Measurements from ENCODE around the gene PDE6H.

The PDE6H gene

DNA sequence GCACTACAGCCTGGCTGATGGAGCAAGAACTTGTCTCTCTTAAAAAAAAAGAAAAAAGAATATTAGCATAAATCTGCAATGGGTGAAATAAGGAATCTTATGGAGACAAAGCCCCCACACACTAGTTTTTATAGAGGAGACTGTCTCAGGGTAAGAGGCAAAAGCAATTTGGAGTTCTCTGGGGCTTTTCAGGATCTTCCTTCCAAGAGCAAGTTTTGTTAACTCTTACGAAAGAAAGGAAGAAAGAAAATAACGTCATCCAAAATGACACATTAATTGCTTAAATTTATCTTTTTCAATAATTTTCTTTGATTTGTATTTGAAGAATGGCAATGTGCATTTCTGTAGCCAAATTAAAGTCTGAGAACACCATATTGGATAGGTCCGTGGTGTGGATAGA lies 3.8 kb downstream of the PDE6H start:
- no peak for ATAC-seq

DNA sequence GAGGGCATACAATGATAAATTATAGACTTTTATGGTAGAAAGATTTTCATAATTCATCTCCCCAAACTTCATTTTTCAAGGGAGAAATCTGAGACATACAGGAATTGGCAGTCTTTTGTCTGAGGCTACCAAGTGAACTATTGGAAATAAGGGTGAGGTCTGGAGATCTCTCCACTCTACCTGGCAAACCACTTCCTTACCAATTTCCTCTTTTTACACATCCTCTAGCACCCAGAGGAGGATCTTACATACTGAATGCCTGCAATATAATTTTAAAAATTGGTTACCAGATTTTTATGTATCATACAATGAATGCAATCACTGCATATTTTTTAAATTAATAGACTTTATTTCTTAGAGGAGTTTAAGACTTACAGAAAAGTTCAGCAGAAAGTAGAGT lies 6.6 kb downstream of the PDE6H start:
- ATAC-seq, result no peak

DNA sequence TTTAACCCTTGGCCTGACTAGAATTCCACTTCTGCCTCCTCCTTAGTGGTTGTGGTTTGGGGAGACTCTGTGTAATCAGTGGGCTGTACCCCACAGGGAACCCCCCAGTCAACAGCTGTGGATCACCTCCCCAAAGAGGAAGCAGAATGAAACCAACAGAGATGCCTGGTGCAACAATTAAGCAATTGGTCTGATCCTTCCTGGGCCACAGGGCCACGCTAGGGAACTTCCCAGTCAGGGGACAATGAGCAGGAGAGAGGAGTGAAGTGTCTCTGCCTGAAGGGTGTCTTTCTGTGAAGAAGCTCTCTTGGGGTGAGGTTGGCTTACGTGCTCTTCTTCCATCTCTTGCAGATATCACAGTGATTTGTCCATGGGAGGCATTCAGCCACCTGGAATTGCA lies 8.2 kb downstream of the PDE6H start:
- ATAC-seq, result peak in 1 of 2 donors; percentile 13

DNA sequence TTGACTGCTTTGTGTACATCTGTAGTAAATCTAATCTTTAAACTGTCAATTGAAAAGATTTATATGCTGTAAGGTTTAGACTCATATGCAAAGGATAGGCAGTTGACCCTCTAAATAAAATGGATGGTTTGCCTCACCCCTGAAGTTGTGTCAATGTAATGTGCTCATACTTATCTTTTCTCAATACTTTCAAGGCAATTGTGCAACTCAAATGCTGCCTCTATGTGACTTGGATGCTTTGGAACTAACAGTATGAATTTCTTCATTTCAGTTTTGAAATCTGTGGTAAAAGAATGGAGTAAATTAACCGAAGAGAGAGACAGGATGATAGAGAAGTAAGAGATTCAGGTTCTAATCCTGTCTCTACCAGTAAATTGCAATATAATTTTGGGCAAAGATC lies 9.7 kb downstream of the PDE6H start:
- no peak for ATAC-seq

DNA sequence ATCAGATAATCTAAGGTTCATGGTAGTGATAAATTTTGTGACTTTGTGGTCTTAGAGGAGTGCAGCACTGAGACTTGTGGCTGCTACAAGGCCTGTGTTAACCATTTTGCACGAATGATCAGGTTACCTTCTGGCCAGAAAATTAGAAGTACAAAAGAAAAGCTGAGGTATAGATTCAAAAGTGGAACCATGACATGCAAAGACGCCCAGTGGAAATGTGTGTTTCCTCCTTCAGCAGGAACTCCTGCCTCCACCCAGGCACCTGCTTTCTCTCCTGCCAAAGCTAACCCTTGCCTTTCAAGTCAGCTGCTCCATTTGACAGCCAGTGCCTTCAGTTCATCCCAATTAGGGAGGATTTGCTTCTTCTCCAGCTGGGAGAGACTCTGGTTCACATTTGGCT lies 10.1 kb downstream of the PDE6H start:
- ATAC-seq, result no peak

DNA sequence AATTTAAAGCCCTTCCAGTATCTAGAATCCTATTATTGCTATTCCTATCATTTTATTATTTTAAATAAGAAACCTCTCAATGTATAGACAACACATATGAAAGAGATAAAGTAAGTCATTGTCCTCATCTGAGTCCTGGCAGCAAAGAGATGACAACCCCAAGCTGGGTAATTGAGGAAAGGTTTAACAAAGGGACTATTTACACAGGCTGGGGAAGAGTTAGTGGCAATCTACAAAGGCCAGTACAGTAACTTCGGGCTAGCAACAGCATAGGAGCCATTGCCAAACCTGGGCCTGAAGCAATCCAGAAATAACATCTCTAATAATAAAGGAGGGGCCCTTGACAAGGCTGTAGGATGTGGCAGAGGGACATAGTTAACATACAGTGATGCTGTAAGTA lies 11.2 kb downstream of the PDE6H start:
- ATAC-seq, result no peak

DNA sequence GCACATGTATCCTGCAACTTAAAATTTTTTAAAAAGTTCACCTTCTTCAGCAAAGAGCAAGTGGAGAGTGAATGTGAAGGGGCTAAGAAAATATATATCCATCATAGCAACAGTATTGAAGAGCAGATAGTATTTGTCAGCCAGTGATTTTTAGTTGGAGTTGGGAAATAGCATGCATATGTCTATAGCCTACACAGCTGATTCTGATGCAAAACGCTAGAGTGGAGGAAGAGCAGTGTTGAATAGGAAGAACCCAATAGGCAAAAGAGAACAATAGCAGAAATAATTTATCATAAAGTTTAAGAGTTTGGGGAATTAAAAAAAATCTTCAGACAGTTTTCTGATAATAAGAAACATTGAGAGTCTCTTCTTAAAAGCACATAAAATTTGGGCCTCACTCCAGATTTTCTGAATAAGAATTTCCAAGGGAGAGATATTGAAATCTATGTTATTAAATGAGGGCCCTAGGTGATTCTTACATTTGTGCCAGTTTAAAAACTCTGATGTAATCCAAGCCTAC lies 12.0 kb downstream of the PDE6H start:
- ATAC-seq, result no peak

DNA sequence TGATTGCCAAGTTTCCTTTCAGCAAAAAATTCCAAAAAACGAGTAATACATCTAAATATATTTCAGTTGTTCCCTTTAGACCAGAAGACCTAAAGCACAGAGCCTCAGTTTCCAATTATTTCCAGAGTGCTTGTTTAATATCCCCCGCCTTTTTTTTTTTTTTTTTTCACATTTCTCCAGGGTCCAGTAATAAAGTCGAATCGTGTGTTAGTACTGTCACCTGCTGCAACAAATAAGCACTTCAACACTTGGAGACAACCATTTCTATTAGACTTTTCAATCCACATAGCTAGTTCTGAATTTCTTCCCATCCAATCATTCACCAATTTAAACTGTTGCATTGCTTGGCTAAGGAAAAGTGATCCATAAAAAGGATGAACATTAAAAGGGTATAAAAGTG lies 13.6 kb downstream of the PDE6H start:
- ATAC-seq, result no peak

DNA sequence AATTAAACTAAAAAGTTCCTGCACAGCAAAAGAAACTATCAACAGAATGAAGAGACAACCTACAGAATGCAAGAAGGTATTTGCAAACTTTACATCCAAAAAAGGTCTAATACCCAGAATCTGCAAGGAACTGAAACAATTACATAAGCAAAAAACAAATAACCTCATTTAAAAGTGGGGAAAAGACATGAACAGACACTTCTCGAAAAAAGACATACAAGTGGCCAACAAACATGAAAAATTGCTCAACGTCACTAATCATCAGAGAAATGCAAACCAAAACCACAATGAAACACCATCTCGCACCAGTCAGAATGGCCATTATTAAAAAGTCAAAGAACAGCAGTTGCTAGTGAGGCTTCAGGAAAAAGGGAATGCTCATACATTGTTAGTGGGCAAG lies 15.2 kb downstream of the PDE6H start:
- no peak for ATAC-seq

DNA sequence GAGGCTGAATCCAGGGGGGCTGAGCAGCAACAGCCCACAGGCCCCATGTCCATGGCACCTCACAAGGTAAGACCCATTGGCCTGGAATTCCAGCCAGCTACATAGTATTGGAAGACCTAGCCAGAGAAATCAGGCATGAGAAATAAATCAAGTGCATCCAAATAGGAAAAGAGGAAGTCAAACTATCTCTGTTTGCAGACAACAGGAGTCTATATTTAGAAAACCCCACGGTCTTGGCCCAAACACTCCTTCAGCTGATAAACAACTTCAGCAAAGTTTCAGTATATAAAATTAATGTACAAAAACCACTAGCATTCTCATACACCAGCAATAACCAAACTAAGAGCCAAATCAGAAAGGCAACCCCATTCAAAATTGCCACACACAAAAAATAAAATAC lies 16.9 kb downstream of the PDE6H start:
- no peak for ATAC-seq

DNA sequence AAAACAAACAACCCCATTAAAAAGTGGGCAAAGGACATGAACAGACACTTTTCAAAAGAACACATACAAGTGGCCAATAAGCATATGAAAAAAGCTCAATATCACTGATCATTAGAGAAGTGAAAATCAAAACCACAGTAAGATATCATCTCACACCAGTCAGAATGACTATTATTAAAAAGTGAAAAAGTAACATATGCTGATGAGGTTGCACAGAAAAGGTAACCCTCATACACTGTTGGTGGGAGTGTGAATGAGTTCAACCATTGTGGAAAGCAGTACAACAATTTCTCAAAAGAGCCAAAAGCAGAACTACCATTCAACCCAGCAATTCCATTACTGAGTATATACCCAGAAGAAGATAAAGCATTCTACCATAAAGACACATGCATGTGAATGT lies 18.2 kb downstream of the PDE6H start:
- peak; percentile 22 to 47 for ATAC-seq

DNA sequence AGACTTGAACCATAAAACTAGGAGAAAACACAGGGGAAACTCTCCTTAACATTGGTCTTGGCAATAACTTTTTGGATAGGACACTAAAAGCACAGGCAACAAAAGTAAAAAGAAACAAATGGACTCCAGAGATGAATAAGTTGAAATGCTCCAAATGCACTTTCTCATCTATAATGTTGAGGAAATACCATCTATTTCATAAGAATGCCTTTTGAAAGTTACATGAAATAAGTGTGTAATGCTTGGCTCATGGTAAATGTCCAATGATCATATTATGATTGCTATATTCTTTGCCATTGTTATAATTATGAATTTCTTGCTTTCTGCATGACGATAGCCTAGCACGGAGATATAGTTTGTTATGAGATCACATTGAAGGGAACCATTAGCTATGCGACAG lies 19.8 kb downstream of the PDE6H start:
- no peak for ATAC-seq

DNA sequence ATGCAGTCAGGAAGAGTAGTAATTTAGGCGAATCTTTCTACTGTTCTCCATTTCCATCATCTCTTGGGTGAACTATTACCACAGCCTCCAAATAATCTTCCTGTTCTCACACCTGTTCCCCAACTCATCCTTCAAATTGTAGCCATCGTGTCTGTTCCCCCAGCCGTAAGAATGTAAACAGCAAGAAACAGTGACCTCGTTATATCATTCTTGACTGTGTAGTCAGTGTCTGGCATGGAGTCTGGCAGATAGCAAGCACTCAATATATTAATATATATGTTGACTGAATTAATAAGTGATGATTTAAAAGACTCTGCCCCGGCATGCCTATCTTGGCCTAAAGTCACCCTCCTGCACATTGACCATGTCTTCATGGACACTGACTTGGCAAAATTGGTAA lies 20.3 kb downstream of the PDE6H start:
- ATAC-seq, result no peak

DNA sequence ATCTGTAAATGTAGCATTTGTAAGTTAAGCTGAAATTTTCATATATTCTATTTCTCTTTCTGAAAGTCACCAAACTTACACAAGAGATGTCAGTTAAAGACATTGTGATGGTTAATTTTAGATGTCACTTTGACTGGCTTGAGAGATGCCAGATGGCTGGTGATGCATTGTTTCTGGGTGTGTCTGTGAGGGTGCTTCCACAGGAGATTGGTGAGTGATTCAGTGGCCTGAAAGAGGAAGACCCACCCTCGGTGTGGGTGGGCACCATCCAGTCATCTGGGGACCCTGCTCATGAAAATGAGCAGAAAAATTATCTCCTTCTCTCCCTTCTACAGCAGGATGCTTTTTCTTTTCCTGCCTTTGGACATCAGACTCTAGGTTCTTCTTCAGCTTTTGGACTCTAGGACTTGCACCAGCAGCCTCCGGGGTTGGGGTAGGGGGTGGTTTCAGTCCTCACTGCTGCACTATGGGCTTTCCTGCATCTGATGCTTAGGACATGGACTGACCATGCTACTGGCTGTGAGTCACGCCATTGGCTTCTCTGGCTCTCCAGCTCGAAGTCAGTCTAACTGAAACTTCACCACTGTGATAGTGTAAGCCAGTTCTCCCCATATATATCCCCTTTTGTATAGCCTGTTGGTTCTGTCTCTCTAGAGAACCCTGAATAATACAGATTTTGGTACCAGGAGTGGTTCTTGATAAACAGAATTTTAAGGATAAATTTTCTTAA lies 20.9 kb downstream of the PDE6H start:
- ATAC-seq, result peak; percentile 45 to 72

DNA sequence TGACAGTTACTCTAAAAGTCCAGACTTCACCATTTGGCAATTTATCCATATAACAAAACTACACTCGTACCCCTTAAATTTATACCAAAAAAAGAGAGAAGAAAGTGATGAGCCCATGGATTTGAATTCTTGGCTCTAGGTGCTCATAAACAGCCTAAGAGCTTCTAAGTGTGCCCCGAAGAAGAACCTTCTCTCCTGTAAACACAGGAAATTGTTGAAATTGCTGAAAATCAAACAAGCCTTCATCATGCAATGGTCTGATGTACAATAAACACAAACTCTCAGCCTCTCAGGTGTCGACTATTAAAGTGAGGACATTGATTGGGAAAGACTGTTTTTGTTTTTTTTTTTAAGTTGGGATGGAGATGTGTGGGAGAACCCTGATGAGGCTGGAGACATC lies 21.8 kb downstream of the PDE6H start:
- ATAC-seq, result no peak

DNA sequence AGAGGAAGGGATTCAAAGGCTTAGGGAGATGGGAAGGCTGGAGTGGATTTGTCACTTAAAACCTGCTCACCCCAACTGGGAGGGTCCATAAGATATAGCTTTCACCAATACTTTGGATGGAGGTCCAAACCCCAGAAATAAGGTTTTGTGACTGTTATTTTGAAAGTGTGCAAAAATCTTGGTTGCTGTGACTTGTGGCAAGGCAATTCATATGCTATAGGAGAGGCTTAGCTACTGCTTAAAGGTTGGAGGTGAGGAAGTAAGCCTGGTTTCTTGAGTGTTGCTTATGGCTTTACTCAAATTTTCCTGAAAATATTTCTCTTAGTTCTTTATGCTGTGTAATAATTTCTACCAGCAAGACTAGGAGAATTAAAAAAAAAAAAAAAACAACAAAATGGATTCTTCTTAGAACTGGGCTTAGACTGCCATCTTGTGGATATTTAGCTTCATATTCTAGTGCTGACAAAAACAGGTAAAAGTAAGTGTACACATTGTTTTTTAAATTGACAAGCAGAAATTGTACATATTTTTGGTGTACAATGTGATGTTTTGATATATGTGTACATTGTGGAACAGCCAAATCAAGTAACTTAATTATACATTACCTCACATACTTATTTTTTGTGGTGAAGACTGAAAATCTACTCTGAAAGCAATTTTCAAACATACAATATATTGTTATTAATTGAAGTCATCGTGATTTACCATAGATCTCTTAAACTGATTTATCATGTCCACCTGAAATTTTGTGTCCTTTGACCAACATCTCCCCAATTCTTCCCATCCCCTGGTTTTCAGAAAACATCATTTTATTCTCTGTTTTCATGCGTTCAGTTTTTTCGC lies 23.0 kb downstream of the PDE6H start:
- peak in 1 of 2 donors; percentile 27 for ATAC-seq

DNA sequence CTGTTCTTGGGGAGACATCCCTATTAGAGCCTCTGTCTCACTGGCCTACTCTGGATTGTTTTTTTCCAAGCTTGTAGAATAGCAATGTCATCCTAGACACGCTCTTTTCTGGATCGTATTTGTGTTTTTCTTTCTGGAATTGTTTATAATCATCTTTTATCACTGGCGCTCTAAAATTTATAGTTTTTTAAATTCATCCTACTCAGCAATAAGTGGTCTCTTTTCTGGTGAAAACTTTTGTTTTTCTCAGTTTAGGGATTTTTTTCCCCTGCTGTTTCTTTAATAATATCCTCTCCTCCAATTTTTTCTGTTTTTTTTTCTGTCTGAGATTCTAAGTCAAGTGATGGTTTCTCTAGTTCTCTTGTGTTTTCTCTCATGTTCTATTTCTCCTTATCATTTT lies 25.2 kb downstream of the PDE6H start:
- ATAC-seq, result no peak

DNA sequence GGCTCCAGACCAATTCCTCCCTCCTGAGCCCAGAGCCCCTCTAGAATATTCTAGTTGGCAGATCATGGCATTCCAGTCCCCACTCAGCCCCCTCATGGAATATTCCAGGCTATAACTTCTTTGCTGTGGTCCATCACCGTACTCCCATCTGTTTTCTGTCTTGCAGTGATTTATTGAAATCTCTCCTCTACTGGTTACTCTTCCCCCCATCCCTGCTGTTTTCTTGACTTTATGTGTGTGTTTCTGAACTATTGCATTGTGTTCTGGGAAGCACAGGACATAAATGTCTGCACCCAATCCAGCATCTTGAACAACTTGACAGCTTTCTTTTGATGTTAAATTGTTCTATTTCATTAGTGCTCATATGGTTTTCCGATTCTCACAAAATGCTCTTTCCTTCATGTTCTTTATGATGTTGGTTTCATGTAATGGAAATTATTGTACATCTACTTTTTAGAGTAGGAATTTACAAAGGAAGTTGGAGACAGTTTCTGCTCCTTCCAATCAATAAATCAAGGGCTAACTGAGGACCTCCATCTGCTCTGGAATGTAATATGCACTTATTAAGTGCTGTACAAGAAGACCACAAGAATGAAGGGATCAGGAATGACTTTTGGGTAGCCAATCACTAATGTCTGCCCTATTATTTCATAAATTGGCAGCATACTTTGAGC lies 26.3 kb downstream of the PDE6H start:
- no peak for ATAC-seq

DNA sequence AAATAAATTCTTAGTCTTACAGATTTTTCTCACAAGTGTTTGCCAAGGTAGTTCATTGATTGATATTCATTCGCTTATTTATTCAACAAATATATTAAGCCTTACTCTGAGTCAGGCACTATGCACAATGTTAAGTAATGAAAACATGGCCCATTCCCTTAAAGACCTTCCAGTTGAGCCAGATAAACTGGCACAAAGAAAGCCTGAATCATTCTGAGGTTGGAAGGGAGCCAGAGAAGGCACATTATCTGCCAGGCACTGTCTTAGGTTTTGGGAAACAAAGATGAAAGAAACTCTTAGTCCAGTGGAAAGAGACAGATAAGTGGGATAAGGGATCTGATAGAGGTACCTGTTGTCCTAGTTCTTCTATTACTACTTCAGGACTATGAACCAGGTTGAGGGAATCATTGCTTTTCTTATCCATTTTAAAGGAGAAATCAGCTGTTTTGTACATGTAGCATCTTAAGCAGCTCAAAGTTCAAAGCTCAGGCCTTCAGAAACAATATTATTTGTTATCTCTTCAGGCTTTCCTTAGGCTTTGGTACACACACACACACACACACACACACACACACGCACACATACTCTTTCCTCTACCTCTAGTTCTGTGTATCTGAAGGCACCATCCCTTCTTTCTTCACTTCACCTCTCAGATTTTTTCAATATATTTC lies 27.0 kb downstream of the PDE6H start:
- ATAC-seq, result no peak

DNA sequence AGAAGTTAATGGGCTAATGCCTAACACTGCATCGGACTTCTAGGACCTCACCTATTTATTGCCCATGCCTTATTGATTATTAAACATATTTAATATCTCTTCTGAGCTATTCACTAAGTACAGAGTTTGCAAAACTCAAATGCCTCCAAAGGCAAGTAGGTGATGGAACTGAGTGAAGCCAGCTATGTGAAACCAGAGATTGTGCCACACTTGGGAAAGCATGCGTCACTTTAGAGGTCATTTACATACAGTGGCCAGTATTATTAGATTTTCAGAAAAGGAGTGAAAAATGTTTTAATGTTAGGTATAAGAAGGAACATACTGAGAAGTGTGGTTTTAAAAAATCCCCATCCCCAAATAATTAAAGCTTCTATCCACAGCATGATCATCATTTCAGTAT lies 27.7 kb downstream of the PDE6H start:
- ATAC-seq, result no peak

DNA sequence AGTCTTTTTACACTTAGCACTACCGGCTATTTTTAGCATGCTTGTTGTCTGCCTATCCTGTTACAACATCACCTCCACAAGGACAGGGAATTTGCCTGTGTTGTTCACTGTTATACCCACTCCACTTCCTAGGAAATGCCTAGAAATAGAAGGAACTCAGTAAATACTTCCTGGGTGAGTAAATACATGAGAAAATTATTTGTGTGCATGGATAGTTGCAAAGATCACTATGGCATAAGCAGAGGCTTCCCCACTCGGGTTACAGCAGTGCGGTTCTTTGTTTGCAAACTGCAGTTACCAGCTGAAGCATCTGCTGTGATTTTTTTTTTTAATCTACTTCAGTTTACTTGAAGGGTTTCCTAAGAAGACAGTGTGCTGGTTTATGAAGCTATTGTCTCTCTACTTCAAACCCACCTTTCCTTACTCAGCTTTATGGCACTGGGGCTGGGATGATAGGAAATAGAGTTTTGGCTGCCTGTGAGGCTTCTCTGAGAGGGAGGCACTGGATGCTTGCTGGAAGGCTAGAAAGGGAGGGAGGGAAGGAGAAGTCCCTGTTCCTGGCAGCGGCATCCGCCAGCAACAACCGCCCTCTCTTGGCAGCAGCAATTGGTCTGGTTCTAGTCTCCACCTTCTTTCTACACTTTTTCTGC lies 29.0 kb downstream of the PDE6H start:
- no peak for ATAC-seq

DNA sequence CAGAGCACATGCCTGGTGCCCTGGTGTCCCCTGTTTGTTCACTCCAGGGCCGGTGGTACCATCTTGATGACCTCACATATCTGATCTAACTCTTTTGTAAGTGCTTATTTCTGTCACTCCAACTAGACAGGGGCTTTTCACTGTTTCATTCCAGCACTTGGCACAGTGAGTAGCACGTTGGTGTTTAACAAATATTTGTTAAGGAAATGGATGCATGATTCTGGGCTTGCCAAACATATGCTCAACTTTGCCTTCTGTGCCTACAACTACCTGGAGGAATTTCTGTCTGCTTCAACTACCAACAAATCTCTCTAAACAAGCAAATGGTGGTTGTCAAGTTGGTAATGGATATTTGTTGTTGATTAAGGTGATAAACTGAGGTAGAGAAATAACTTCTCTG lies 31.6 kb downstream of the PDE6H start:
- no peak for ATAC-seq

DNA sequence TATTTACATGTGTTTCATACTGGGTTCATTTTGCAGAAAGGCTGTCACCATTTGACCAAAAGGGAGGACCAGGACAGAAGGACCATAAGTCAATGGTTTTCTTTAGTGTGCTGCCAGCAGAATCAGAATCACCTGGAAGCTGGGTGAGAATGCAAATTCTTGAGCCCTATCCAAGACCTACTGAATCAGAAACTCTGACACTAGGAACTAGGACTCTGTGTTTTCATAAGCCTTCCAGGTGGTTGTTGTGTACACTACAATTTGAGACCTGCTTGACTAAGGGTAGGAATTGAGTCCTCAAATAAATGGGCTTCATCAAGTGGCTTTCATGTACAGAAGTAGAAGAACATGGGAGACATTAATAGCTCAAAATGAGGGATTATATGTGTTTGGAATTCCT lies 32.2 kb downstream of the PDE6H start:
- ATAC-seq, result no peak
